NCI-H146 treated with DMSO at 0.1 percent for 48 hours (cell line): ENCODE results near the gene VEPH1.
A peak's percentile ranks its signal among the peaks of the same experiment; 100 is the strongest.

ENCODE experiments used
- DNase-seq: peaks from one replicate; lab custom pipeline; 2025; ENCODE audit not compliant: unreplicated experiment; lab: John Stamatoyannopoulos, UW

VEPH1 gene

DNA sequence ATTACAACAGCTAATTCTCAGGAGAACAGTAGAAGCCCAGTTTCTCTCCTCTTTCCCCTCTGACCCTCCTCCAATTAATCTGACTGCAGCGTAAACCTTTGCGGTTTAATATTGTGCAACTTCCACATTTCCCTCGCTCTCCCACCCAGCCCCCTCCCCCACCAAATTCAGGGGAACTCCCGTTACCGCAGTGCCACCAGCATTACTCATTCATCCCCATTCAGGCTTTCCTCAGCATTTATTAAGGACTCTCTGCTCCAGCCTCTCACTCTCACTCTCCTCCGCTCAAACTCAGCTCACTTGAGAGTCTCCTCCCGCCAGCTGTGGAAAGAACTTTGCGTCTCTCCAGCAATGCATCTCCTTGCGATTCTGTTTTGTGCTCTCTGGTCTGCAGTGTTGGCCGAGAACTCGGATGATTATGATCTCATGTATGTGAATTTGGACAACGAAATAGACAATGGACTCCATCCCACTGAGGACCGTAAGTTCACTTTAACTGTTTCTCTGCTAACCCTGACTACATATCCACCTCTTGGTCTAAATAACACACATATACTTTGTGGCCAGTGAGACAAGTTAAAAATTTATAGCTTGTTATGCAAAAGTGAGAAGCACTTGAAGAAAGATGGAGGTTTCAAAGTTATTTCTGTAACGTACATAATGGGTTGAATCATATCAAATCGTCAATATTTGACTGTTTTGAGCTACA lies 66.5 kb downstream of the VEPH1 start, which contains the start of gene PTX3:
PTX3 (plus strand) TSS at position 268 of the 709 bp plus-strand sequence; CDS start at position 352, 84 bp downstream.
- peak; percentile 40 for DNase-seq

DNA sequence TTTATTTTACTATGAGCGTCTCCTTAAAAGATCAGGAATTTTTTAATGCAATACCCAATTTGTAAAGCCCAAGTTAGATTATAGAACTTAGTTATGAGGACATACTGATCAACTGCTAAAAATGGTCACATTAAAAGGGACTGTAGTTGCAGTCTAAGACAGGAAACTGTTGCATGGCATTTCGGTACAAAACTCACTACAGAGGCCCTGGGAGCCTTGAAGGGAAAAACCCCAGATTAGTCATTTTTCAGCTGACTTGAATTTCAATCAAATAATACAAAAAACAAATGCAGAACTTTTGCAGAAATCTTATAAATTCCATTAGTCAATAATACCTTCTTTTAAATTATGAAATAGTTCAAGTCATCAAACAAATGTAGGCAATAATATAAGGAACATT lies 73.5 kb downstream of the VEPH1 start:
- DNase-seq = no peak

GRCh38 chr3:157428853-157429252 lies 74.4 kb downstream of the VEPH1 start:
- no peak for DNase-seq

DNA sequence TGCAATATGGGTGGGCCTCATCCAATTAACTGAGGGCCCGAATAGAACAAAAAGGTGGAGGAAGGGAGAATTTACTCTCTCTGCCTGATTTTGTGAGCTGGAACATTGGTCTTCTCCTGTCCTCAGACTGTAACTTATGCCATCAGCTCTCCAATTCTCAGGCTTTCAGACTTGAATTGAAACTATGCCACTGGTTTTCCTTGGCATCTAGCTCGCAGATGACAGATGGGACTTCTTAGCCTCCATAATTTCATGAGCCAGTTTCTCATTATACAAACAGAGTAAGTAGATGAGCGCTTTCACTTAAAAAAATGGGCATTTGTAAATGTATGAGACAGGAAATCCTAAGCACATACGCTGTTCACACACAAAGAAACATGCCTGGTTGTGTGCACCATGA lies 75.3 kb downstream of the VEPH1 start:
- peak; percentile 18 for DNase-seq

GRCh38 chr3:157423337-157423736 lies 79.9 kb downstream of the VEPH1 start:
- no peak for DNase-seq

DNA sequence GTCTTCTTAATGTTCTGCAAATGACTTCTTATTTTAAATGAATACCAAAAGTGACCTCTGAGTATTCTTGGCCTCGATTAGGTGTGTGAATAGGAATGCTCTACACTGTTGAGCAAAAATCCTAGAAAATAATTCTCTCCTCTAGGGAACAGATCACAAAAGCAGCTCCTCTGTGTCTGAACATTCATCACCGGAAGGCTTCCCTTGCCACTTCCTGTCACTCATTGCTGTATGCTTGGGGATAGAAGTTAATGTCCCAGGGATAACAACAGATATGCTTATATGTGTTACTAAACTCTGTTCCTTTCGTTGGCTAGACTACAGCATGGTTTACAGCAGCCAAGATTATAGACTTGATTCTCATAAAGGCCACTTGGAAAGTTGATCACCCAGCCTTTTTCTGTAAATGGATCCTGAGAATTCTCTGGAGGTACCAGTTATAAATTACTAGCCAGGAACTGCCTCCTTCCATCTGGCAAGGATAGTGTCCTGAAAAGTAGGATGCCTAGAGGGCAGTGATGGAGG lies 82.5 kb downstream of the VEPH1 start:
- DNase-seq = no peak

DNA sequence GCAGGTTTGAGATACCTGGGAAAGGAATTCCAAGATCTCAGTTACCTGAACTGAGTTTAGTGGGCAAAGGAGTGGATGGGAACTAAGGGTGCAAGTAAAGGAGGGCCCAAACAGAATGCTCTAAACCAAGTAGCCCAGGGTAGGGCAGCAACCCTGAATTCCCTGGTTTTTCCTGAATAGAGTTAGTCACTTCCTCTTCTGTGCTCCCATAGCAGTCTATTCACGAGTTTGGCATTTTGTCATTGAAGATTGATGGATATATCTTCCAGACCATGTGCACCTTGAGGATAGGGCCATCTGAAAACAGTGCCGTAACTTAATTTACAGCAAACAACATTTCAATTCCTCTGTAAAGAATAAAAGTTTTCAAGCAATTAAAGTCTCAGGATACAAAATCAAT lies 85.1 kb downstream of the VEPH1 start:
- no peak for DNase-seq

DNA sequence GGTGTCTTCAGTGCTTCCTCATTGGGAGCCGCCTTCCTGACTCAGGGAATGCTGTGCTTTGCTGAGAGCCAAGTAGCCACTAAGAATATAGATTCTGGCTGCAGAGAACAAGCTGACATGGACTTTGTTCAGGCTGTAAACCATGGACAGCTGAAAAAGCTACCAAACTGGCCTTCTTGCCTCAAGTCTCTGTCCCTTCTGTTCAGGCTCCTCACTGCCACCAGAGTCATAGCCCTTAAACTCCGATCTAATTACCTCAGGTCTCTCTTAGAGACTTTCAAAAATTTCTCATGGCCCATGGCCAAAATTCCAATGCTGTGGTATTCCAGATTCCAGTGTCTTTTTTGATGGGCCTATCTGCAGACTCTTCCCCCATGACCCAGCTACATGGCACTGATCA lies 86.0 kb downstream of the VEPH1 start:
- DNase-seq = no peak

GRCh38 chr3:157416347-157417087 lies 86.7 kb downstream of the VEPH1 start:
- no peak for DNase-seq

- DNase-seq = no peak
These were observed 88.4 kb downstream of the VEPH1 start for GRCh38 chr3:157414861-157415260.

GRCh38 chr3:157412323-157412855 lies 90.8 kb downstream of the VEPH1 start:
- DNase-seq = no peak

DNA sequence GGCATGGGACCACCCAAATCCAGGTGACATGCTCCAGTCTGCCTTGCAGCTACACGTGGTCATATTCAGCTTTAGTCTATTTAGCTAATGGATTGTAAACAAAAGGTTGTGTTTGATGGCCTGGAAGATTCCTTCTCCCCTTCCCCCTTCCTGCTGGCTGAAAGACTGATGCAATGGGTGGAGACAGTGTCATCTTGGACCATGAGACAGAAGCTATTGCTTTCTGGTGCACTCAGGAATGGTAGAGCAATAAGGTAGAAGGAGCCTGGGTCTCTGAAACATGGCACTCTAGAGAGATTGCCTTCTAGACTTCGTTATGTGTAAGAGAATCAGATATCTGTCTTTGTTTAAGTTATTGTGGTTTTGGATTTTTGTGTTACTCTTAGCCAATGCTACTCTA lies 92.3 kb downstream of the VEPH1 start:
- DNase-seq = no peak

DNA sequence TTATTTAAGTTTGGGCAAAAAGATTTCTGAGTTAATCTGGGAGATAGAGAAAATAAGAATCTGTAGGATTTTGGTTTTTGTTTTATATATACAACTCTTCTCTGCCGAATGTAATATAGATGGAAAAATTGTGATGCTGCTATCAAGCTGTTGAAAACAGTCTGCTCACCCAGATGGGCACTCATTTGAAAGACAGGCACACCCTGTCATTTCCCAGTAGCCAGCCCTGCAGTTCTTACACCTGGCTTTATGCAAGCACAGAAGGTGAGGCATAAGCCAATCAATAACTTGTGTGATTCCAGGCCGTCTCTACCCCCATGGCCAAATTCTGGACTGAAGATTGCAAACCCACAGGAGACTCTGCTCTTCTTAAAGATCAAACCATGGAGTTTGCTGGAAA lies 93.7 kb downstream of the VEPH1 start:
- DNase-seq = no peak

DNA sequence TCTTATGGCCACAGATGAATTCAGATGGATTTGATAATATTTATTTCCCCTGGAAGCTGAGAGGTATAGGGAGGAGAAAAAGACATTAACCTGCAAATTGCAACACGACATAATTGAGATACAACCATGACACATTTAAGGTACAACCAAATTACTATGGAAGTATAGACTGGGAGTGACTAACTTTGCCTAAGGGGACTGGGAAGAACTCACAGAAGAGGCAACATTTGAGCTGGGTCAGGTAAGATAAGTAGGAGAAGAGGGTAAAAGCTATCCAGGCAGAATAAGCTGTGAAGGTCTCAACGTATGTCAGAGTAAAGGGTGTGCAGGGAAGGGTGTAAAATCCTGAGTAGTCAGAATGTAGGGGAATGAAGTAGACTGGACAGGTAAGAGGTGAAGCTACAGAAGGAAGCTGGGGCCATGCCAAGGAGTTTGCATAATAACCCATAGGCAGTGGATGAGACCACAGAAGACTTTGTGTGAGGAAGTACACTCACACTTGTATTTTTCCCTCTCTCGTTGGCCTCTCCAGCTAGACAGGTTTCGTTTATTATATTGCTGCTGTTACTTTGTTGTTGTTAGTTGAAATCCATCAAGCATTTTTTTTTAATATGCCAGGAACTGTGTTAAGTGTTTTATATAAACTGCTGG lies 94.6 kb downstream of the VEPH1 start:
- DNase-seq = no peak

GRCh38 chr3:157407769-157408168 lies 95.4 kb downstream of the VEPH1 start:
- DNase-seq = no peak

GRCh38 chr3:157406394-157406793 lies 96.8 kb downstream of the VEPH1 start:
- no peak for DNase-seq

DNA sequence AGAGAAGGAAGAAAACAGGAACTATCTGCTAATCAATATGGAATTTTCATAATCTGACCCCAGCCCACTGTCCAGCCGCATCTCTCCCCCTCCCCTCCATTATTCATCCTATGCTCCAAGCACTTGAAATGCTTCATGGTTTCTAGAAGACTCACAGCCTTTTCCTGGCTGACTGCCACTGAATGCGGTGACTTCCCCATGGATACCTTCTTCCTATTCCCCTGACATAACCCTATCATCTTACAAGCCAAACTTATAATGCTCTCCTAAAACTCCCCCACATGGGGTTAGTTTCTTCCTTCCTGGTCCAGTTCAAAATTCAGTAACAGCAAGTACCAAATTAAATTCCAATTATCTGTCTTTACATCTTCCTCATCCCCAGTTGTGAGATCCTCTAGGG lies 97.8 kb downstream of the VEPH1 start:
- no peak for DNase-seq

GRCh38 chr3:157404381-157404780 lies 98.8 kb downstream of the VEPH1 start:
- no peak for DNase-seq

DNA sequence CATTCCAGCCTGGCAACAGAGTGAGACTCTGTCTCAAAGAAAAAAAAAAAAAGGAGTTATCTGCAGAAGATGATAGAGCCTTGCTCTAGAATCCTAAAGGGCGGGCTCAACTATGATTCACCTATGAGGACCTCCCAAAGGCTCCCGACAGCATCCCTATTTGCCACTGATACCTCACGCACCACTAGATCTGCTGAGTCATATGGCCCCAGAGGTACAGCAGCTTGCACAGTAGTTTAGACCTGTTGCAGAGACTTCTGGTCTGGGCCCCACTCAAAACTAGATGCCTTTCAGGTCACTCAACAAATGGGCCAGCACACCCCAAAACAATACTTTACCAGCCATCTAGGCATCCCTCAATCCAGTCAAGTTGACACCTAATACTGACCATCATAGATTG lies 104.6 kb downstream of the VEPH1 start:
- no peak for DNase-seq

- no peak for DNase-seq
These were observed 108.8 kb downstream of the VEPH1 start for GRCh38 chr3:157394411-157394810.

- DNase-seq = no peak
These were observed 110.1 kb downstream of the VEPH1 start for GRCh38 chr3:157393113-157393512.

- DNase-seq = no peak
These were observed 111.1 kb downstream of the VEPH1 start for GRCh38 chr3:157392104-157392503.
